ENCODE data around the gene GRID1. TPM values are rescaled to one million over a fixed set of nuclear protein-coding genes. Genes with fewer than 3 reads are reported as not detected.

GRID1 gene
- total RNA-seq, 1 experiment from 2014 or later: 5.6 TPM

GRCh38 chr10:86013568-86013967 is 353.0 kb downstream of the GRID1 start:
- Histone ChIP-seq H3K79me2 (ENCODE audit: insufficient read depth, low read length) (no peaks in the 10 kb centered on the region), H3K9me2 (ENCODE audit: insufficient read depth) (no peaks in the 10 kb centered on the region), H2AFZ (ENCODE audit: low read depth, low read length, poor library complexity, severe bottlenecking) (no peak overlapping the region), H3K27me3 (ENCODE audit: insufficient read depth, low read length) (no peaks in the 10 kb centered on the region), H4K20me1 (ENCODE audit: insufficient read depth) (no peaks in the 10 kb centered on the region), H3K4me3 (replicated peaks in 1 of 2; ENCODE audit: low read depth in 1 of 2, low read length in 2 of 2) (no peak overlapping the region), H3K4me1 (ENCODE audit: control insufficient read depth in 1 of 2, insufficient read depth in 2 of 2, low read length in 2 of 2) (no peaks in the 10 kb centered on the region), H3K9ac (ENCODE audit: low read length) (no peak overlapping the region), H3K27ac (ENCODE audit: low read depth, low read length) (no peak overlapping the region), H3K9me3 (ENCODE audit: control insufficient read depth in 1 of 2, insufficient read depth in 1 of 2, low read depth in 1 of 2, low read length in 2 of 2) (no peaks in the 10 kb centered on the region), H3K4me2 (ENCODE audit: low read length) (no peak overlapping the region), H3K36me3 (ENCODE audit: control insufficient read depth in 1 of 2, insufficient read depth in 2 of 2, low read length in 2 of 2) (no peaks in the 10 kb centered on the region)
- ChIA-PET POLR2A (no interaction called here), CTCF (no interaction called here), RAD21 (ENCODE audit: low non-redundant PET in 1 of 2, low total read pairs in 2 of 2, uncharacterized antibody in 2 of 2, unreplicated experiment in 2 of 2) (no interaction called here)
- no TSS peak for BruUV-seq (replicated peaks)
- no peak for DNase-seq (ENCODE audit: low read depth, low spot score)
- no peak for TF ChIP-seq EZH2 (IDR thresholded peaks at IDR 0.05)
- TF ChIP-seq, protein P1, sequence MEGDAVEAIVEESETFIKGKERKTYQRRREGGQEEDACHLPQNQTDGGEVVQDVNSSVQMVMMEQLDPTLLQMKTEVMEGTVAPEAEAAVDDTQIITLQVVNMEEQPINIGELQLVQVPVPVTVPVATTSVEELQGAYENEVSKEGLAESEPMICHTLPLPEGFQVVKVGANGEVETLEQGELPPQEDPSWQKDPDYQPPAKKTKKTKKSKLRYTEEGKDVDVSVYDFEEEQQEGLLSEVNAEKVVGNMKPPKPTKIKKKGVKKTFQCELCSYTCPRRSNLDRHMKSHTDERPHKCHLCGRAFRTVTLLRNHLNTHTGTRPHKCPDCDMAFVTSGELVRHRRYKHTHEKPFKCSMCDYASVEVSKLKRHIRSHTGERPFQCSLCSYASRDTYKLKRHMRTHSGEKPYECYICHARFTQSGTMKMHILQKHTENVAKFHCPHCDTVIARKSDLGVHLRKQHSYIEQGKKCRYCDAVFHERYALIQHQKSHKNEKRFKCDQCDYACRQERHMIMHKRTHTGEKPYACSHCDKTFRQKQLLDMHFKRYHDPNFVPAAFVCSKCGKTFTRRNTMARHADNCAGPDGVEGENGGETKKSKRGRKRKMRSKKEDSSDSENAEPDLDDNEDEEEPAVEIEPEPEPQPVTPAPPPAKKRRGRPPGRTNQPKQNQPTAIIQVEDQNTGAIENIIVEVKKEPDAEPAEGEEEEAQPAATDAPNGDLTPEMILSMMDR (IDR thresholded peaks at IDR 0.05 in 2 of 3, conservative IDR thresholded peaks at IDR 0.05 in 1 of 3; ENCODE audit: borderline replicate concordance in 1 of 3, insufficient read depth in 1 of 3, low read depth in 2 of 3, low read length in 2 of 3): no peak
- TF ChIP-seq ATF3 (IDR thresholded peaks at IDR 0.05): no peak
- TF ChIP-seq CEBPB (IDR thresholded peaks at IDR 0.05; ENCODE audit: low read depth): no peak
- no peak for TF ChIP-seq ELF1 (IDR thresholded peaks at IDR 0.05; ENCODE audit: borderline replicate concordance, low read depth)
- TF ChIP-seq ZBTB33 (IDR thresholded peaks at IDR 0.05; ENCODE audit: extremely low read depth, insufficient replicate concordance, low read length): no peak
- no peak for TF ChIP-seq ZNF274 (IDR thresholded peaks at IDR 0.05; ENCODE audit: low read depth, low read length)
- no peak for TF ChIP-seq ZFX (IDR thresholded peaks at IDR 0.05)
- no peak for TF ChIP-seq SRF (IDR thresholded peaks at IDR 0.05; ENCODE audit: low read depth)
- no peak for TF ChIP-seq CBX3 (IDR thresholded peaks at IDR 0.05; ENCODE audit: low read depth)
- no peak for TF ChIP-seq EZH2phosphoT487 (IDR thresholded peaks at IDR 0.05; ENCODE audit: borderline replicate concordance)
- no peak for TF ChIP-seq POLR2AphosphoS5 (IDR thresholded peaks at IDR 0.05; ENCODE audit: low read depth, low read length)
- TF ChIP-seq EGR1 (IDR thresholded peaks at IDR 0.05; ENCODE audit: low read depth): no peak
- TF ChIP-seq, protein P2, sequence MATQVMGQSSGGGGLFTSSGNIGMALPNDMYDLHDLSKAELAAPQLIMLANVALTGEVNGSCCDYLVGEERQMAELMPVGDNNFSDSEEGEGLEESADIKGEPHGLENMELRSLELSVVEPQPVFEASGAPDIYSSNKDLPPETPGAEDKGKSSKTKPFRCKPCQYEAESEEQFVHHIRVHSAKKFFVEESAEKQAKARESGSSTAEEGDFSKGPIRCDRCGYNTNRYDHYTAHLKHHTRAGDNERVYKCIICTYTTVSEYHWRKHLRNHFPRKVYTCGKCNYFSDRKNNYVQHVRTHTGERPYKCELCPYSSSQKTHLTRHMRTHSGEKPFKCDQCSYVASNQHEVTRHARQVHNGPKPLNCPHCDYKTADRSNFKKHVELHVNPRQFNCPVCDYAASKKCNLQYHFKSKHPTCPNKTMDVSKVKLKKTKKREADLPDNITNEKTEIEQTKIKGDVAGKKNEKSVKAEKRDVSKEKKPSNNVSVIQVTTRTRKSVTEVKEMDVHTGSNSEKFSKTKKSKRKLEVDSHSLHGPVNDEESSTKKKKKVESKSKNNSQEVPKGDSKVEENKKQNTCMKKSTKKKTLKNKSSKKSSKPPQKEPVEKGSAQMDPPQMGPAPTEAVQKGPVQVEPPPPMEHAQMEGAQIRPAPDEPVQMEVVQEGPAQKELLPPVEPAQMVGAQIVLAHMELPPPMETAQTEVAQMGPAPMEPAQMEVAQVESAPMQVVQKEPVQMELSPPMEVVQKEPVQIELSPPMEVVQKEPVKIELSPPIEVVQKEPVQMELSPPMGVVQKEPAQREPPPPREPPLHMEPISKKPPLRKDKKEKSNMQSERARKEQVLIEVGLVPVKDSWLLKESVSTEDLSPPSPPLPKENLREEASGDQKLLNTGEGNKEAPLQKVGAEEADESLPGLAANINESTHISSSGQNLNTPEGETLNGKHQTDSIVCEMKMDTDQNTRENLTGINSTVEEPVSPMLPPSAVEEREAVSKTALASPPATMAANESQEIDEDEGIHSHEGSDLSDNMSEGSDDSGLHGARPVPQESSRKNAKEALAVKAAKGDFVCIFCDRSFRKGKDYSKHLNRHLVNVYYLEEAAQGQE (IDR thresholded peaks at IDR 0.05; ENCODE audit: low read depth): no peak
- no peak for TF ChIP-seq TCF7L2 (IDR thresholded peaks at IDR 0.05; ENCODE audit: borderline replicate concordance, extremely low read depth, insufficient read depth, insufficient read length)
- no peak for TF ChIP-seq JUND (IDR thresholded peaks at IDR 0.05)
- TF ChIP-seq YY1 (IDR thresholded peaks at IDR 0.05; ENCODE audit: extremely low read depth, insufficient replicate concordance, low read depth, low read length): no peak
- no peak for TF ChIP-seq SIN3A (IDR thresholded peaks at IDR 0.05; ENCODE audit: low read depth)
- ATAC-seq: no peak
- intact Hi-C loops (cut with micrococcal nuclease): no loop called here

Measured in HCT116 (cell line).